ENCODE results near the gene PRR11. TPM values are rescaled to one million over a fixed set of nuclear protein-coding genes. Genes with fewer than 3 reads are reported as not detected.

PRR11 gene
- total RNA-seq, 1 experiment from 2014 or later = 86.7 TPM

DNA sequence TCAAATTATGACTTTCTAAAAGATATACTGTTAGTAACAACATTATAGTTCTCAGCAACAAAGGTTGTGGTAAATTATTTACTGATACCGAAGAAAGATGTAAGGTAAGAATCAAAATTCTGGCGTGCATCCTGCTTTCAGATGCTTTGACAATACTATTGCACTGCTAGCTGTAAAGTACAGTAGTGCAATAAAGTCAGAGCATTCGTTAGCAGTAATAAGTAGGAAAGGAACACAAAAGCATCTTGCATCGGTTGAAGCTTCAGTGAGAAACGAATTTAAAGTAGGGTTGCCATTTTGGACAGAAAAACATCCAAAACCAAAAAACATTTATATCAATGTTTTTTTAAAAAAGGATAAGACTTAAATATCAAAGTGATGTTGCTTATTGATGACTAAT lies 4.5 kb upstream of the PRR11 start:
- Histone ChIP-seq H3K9ac (ENCODE audit: low read length) (no peak overlapping the region), H3K4me2 (ENCODE audit: low read length) (no peak overlapping the region), H3K36me3 (ENCODE audit: control insufficient read depth in 1 of 2, insufficient read depth in 2 of 2, low read length in 2 of 2) (no peaks in the 10 kb centered on the region), H3K4me1 (ENCODE audit: control insufficient read depth in 1 of 2, insufficient read depth in 2 of 2, low read length in 2 of 2) (peaks cover 6 to 16% of the 10 kb centered on the region in 2 experiments), H3K9me2 (ENCODE audit: insufficient read depth) (no peaks in the 10 kb centered on the region), H3K27me3 (ENCODE audit: insufficient read depth, low read length) (no peaks in the 10 kb centered on the region), H4K20me1 (ENCODE audit: insufficient read depth) (no peaks in the 10 kb centered on the region), H3K9me3 (ENCODE audit: control insufficient read depth in 1 of 2, insufficient read depth in 1 of 2, low read depth in 1 of 2, low read length in 2 of 2) (no peaks in the 10 kb centered on the region), H2AFZ (ENCODE audit: low read depth, low read length, poor library complexity, severe bottlenecking) (no peak overlapping the region), H3K27ac (ENCODE audit: low read depth, low read length) (no peak overlapping the region), H3K79me2 (ENCODE audit: insufficient read depth, low read length) (peaks cover 89% of the 10 kb centered on the region), H3K4me3 (replicated peaks in 1 of 2; ENCODE audit: low read depth in 1 of 2, low read length in 2 of 2) (no peak overlapping the region)
- intact Hi-C loops (cut with micrococcal nuclease) = no loop called here
- ATAC-seq (no peak), DNase-seq (ENCODE audit: low read depth, low spot score) (no peak)
- TF ChIP-seq EZH2 (IDR thresholded peaks at IDR 0.05) (no peak), CBX3 (IDR thresholded peaks at IDR 0.05; ENCODE audit: low read depth) (no peak), JUND (IDR thresholded peaks at IDR 0.05) (no peak)
- TF ChIP-seq, protein P1, sequence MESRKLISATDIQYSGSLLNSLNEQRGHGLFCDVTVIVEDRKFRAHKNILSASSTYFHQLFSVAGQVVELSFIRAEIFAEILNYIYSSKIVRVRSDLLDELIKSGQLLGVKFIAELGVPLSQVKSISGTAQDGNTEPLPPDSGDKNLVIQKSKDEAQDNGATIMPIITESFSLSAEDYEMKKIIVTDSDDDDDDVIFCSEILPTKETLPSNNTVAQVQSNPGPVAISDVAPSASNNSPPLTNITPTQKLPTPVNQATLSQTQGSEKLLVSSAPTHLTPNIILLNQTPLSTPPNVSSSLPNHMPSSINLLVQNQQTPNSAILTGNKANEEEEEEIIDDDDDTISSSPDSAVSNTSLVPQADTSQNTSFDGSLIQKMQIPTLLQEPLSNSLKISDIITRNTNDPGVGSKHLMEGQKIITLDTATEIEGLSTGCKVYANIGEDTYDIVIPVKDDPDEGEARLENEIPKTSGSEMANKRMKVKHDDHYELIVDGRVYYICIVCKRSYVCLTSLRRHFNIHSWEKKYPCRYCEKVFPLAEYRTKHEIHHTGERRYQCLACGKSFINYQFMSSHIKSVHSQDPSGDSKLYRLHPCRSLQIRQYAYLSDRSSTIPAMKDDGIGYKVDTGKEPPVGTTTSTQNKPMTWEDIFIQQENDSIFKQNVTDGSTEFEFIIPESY (IDR thresholded peaks at IDR 0.05; ENCODE audit: extremely low read depth, insufficient replicate concordance, low read length) = no peak
- TF ChIP-seq, protein P2, sequence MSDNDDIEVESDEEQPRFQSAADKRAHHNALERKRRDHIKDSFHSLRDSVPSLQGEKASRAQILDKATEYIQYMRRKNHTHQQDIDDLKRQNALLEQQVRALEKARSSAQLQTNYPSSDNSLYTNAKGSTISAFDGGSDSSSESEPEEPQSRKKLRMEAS (IDR thresholded peaks at IDR 0.05) = no peak
- TF ChIP-seq, protein P3, sequence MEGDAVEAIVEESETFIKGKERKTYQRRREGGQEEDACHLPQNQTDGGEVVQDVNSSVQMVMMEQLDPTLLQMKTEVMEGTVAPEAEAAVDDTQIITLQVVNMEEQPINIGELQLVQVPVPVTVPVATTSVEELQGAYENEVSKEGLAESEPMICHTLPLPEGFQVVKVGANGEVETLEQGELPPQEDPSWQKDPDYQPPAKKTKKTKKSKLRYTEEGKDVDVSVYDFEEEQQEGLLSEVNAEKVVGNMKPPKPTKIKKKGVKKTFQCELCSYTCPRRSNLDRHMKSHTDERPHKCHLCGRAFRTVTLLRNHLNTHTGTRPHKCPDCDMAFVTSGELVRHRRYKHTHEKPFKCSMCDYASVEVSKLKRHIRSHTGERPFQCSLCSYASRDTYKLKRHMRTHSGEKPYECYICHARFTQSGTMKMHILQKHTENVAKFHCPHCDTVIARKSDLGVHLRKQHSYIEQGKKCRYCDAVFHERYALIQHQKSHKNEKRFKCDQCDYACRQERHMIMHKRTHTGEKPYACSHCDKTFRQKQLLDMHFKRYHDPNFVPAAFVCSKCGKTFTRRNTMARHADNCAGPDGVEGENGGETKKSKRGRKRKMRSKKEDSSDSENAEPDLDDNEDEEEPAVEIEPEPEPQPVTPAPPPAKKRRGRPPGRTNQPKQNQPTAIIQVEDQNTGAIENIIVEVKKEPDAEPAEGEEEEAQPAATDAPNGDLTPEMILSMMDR (IDR thresholded peaks at IDR 0.05 in 2 of 3, conservative IDR thresholded peaks at IDR 0.05 in 1 of 3; ENCODE audit: borderline replicate concordance in 1 of 3, insufficient read depth in 1 of 3, low read depth in 2 of 3, low read length in 2 of 3) = no peak
- RAD21 ChIA-PET (ENCODE audit: low non-redundant PET in 1 of 2, low total read pairs in 2 of 2, uncharacterized antibody in 2 of 2, unreplicated experiment in 2 of 2) = no interaction called here
- CTCF ChIA-PET = no interaction called here
- POLR2A ChIA-PET = no interaction called here
- BruUV-seq (replicated peaks) = no TSS peak
